A673 (cell line): Measurements from ENCODE around the gene DNAJB4. TPM values are rescaled to one million over a fixed set of nuclear protein-coding genes. Genes with fewer than 3 reads are reported as not detected.

Experiments
- BruUV-seq: library from RNA; stranded (reverse); fragments of 400-500 nt; replicated peaks from 2 replicates; lab custom pipeline; 2021; lab: Mats Ljungman, UMichigan
- CTCF ChIA-PET: fragments of 300-600 bp; sonication (Branson Sonifier 250); formaldehyde crosslinking; loops from one replicate; lab custom pipeline; 2022; ENCODE audit warnings: antibody characterized with exemption; lab: Charles Lee
- POLR2A ChIA-PET: fragments of 300-600 bp; sonication (Branson Sonifier 250); formaldehyde crosslinking; loops from one replicate; lab custom pipeline; 2022; ENCODE audit warnings: antibody characterized with exemption; ENCODE audit not compliant: low non-redundant PET; lab: Charles Lee
- DNase-seq: peaks from one replicate; pipeline ENCODE4 v3.0.0-alpha.2; 2015; ENCODE audit warnings: low spot score
- H3K27ac ChIP-seq: fragments of 200-600 bp; sonication (generic); 2 replicates; pipeline ENCODE4 v1.5.1; 2016; ENCODE audit warnings: mixed run types, low read depth, mild to moderate bottlenecking, mixed read lengths, antibody characterized with exemption, low read length; ENCODE audit not compliant: poor library complexity, severe bottlenecking
- H3K27me3 ChIP-seq: fragments of 200-600 bp; sonication (generic); replicated peaks from 2 replicates; pipeline ENCODE4 v1.6.1; 2017; ENCODE audit warnings: mixed run types, low read depth, mild to moderate bottlenecking, mixed read lengths, antibody characterized with exemption, low read length; ENCODE audit not compliant: insufficient read depth, poor library complexity
- H3K36me3 ChIP-seq: fragments of 200-600 bp; sonication (generic); 2 replicates; pipeline ENCODE4 v1.6.1; 2016; ENCODE audit warnings: mixed run types, mild to moderate bottlenecking, mixed read lengths, antibody characterized with exemption, low read length; ENCODE audit not compliant: insufficient read depth, poor library complexity, severe bottlenecking
- H3K4me1 ChIP-seq: fragments of 200-600 bp; sonication (generic); 2 replicates; pipeline ENCODE4 v1.6.1; 2017; ENCODE audit warnings: mixed run types, mild to moderate bottlenecking, mixed read lengths, antibody characterized with exemption, low read length; ENCODE audit not compliant: insufficient read depth, poor library complexity, severe bottlenecking
- H3K4me3 ChIP-seq: fragments of 200-600 bp; sonication (generic); 2 replicates; pipeline ENCODE4 v1.5.1; 2016; ENCODE audit warnings: low read depth, mixed run types, mild to moderate bottlenecking, mixed read lengths, low read length; ENCODE audit not compliant: poor library complexity, severe bottlenecking
- H3K9me3 ChIP-seq: fragments of 200-600 bp; sonication (generic); 2 replicates; pipeline ENCODE4 v1.6.1; 2016; ENCODE audit warnings: mixed run types, low read depth, mild to moderate bottlenecking, mixed read lengths, antibody characterized with exemption, low read length; ENCODE audit not compliant: poor library complexity, severe bottlenecking
- CTCF ChIP-seq: fragments of 300-800, 200-600 bp; sonication (generic); conservative IDR thresholded peaks from 2 replicates; pipeline ENCODE4 v1.5.1; 2017; ENCODE audit warnings: low read depth, mild to moderate bottlenecking, antibody characterized with exemption, low read length, moderate library complexity, mixed read lengths
- EZH2 ChIP-seq: fragments of 200-600 bp; sonication (generic); IDR thresholded peaks from 2 replicates; pipeline ENCODE4 v1.6.1; 2017; ENCODE audit warnings: borderline replicate concordance, low read depth, mild to moderate bottlenecking, mixed read lengths, antibody characterized with exemption, low read length; ENCODE audit not compliant: poor library complexity, severe bottlenecking
- intact Hi-C: fragments of 100-400 bp; cut with micrococcal nuclease; formaldehyde crosslinking; loops from one replicate; pipeline ENCODE4 v1.10.0; 2022; ENCODE audit not compliant: unreplicated experiment
- total RNA-seq: library from RNA; stranded (reverse); gene quantifications from 2 replicates; pipeline ENCODE4 v1.2.3, GENCODE V29; 2021

Gene DNAJB4
- total RNA-seq, 1 experiment from 2014 or later: 34.5 TPM

- no peak for DNase-seq
- ChIA-PET POLR2A (no interaction called here), CTCF (no interaction called here)
- intact Hi-C loops: no loop called here
- Histone ChIP-seq H3K27ac (no peak overlapping the region), H3K9me3 (no peaks in the 10 kb centered on the region), H3K36me3 (no peaks in the 10 kb centered on the region), H3K27me3 (peaks cover 33% of the 10 kb centered on the region), H3K4me3 (peak overlapping the region; percentile 34), H3K4me1 (no peaks in the 10 kb centered on the region)
- BruUV-seq: no TSS peak
- no peak for TF ChIP-seq CTCF
- TF ChIP-seq EZH2: no peak
These were observed 40.8 kb downstream of the DNAJB4 start for GRCh38 chr1:78045563-78045925.

- Histone ChIP-seq H3K4me3 (peak within 1 kb of the TSS; percentile 34), H3K9me3 (no peaks in the 10 kb centered on the region), H3K27me3 (peaks cover 33% of the 10 kb centered on the region), H3K4me1 (no peaks in the 10 kb centered on the region), H3K27ac (no peak within 1 kb of the TSS), H3K36me3 (no peaks in the 10 kb centered on the region)
- intact Hi-C loops: no loop called here
- DNase-seq: peak; percentile 10
- no TSS peak for BruUV-seq
- TF ChIP-seq EZH2 (peak; percentile 44), CTCF (no peak)
- ChIA-PET POLR2A (no interaction called here), CTCF (no interaction called here)
These were observed 41.4 kb downstream of the DNAJB4 start, which contains the start of gene GIPC2 for GRCh38 chr1:78045926-78046778. TSS of gene GIPC2 (plus strand) at chr1:78045966. CDS start at chr1:78046095, 129 bp downstream.

GRCh38 chr1:78047106-78047505 is 42.4 kb downstream of the DNAJB4 start:
- no TSS peak for BruUV-seq
- ChIA-PET POLR2A (no interaction called here), CTCF (interaction anchor here (0.7 kb wide), 1 partner anchor 9 kb away, joined by 4 read pairs; no protein-coding TSS in a partner anchor)
- Histone ChIP-seq H3K27ac (no peak overlapping the region), H3K4me3 (no peak overlapping the region), H3K36me3 (no peaks in the 10 kb centered on the region), H3K9me3 (no peaks in the 10 kb centered on the region), H3K4me1 (no peaks in the 10 kb centered on the region), H3K27me3 (peaks cover 33% of the 10 kb centered on the region)
- intact Hi-C loops: no loop called here
- DNase-seq: no peak
- TF ChIP-seq CTCF (no peak), EZH2 (no peak)
